ENCODE measurements around the gene GADD45B. TPM values are rescaled to one million over a fixed set of nuclear protein-coding genes. Genes with fewer than 3 reads are reported as not detected.
"Not testable (repeated sequence)": the region's sequence is repeated elsewhere in the genome, so short reads cannot be mapped to it uniquely, and the experiment has no call there.

The GADD45B gene
- total RNA-seq, 1 experiment from 2014 or later = 36.6 TPM

GRCh38 chr19:2443116-2443784 is 32.7 kb upstream of the GADD45B start:
- no peak for DNase-seq (ENCODE audit: extremely low read depth, low read depth)

GRCh38 chr19:2443785-2444182 is 32.1 kb upstream of the GADD45B start:
- no peak for DNase-seq (ENCODE audit: extremely low read depth, low read depth)

GRCh38 chr19:2444251-2445002 is 31.5 kb upstream of the GADD45B start:
- no peak for DNase-seq (ENCODE audit: extremely low read depth, low read depth)

GRCh38 chr19:2446381-2446780 is 29.5 kb upstream of the GADD45B start:
- no peak for DNase-seq (ENCODE audit: extremely low read depth, low read depth)

- no peak for DNase-seq (ENCODE audit: extremely low read depth, low read depth)
Measured at GRCh38 chr19:2449019-2449418, 26.9 kb upstream of the GADD45B start.

- no peak for DNase-seq (ENCODE audit: extremely low read depth, low read depth)
Measured at GRCh38 chr19:2451138-2451537, 24.8 kb upstream of the GADD45B start.

GRCh38 chr19:2451741-2452140 is 24.2 kb upstream of the GADD45B start:
- no peak for DNase-seq (ENCODE audit: extremely low read depth, low read depth)

GRCh38 chr19:2453431-2454025 is 22.4 kb upstream of the GADD45B start:
- no peak for DNase-seq (ENCODE audit: extremely low read depth, low read depth)

GRCh38 chr19:2454199-2454961 is 21.5 kb upstream of the GADD45B start:
- DNase-seq (ENCODE audit: extremely low read depth, low read depth) = no peak

GRCh38 chr19:2454962-2455850 is 20.7 kb upstream of the GADD45B start:
- DNase-seq (ENCODE audit: extremely low read depth, low read depth) = no peak

GRCh38 chr19:2455851-2456570 is 19.9 kb upstream of the GADD45B start:
- no peak for DNase-seq (ENCODE audit: extremely low read depth, low read depth)

- no peak for DNase-seq (ENCODE audit: extremely low read depth, low read depth)
Measured at GRCh38 chr19:2457394-2458037, 18.4 kb upstream of the GADD45B start.

GRCh38 chr19:2458054-2458453 is 17.9 kb upstream of the GADD45B start:
- DNase-seq (ENCODE audit: extremely low read depth, low read depth) = no peak

GRCh38 chr19:2458776-2459175 is 17.2 kb upstream of the GADD45B start:
- DNase-seq (ENCODE audit: extremely low read depth, low read depth) = not testable (repeated sequence)

GRCh38 chr19:2460245-2460644 is 15.7 kb upstream of the GADD45B start:
- no peak for DNase-seq (ENCODE audit: extremely low read depth, low read depth)

GRCh38 chr19:2461751-2462634 is 13.9 kb upstream of the GADD45B start:
- no peak for DNase-seq (ENCODE audit: extremely low read depth, low read depth)

GRCh38 chr19:2462635-2463421 is 13.1 kb upstream of the GADD45B start:
- peak; percentile 86 for DNase-seq (ENCODE audit: extremely low read depth, low read depth)
